CD4-positive, alpha-beta T cell treated with Interleukin-6 for 4 hours (primary cell): Measurements from ENCODE around the gene IGSF9B.

Source experiments
- DNase-seq: peaks from one replicate; pipeline ENCODE4 v3.0.0-alpha.2; 2020; ENCODE audit warnings: mixed read lengths

IGSF9B gene

DNA sequence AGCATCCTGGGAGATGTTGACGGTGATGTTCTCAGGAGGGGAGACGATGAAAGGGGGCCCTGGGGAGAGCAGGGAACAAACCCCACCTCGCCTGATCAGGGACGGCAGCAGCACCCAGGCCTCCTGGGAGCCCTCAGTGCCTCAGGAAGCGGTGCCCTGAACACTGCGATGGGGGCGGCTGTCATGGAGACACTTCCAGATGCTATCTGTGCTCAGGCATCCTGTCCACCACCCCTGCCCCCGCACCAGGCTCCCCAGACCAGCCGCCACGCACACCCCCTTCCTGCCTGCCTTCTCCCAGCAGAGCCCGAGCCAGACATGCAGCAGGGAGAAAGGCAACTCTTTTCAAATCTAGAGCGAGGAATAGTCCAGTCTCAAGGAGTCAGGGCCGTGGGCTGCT lies 20.6 kb downstream of the IGSF9B start:
- no peak for DNase-seq

DNA sequence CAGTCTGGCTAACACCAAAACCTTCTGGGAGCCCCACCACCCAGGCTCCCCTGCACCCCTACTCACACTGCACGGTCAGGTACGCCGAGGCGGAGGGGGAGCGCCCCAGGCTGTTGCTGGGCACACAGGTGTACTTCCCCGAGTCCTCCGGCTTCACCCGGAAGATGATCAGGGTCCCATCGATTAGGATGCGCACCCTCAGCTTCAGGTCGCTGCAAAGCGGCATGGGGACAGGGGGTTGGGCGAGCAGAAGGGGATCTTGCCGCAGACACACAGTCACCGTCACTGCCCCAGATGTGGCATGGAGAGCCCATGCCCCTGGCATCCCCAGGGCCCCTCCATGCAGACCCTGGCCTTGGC lies 21.2 kb downstream of the IGSF9B start:
- DNase-seq, result no peak

DNA sequence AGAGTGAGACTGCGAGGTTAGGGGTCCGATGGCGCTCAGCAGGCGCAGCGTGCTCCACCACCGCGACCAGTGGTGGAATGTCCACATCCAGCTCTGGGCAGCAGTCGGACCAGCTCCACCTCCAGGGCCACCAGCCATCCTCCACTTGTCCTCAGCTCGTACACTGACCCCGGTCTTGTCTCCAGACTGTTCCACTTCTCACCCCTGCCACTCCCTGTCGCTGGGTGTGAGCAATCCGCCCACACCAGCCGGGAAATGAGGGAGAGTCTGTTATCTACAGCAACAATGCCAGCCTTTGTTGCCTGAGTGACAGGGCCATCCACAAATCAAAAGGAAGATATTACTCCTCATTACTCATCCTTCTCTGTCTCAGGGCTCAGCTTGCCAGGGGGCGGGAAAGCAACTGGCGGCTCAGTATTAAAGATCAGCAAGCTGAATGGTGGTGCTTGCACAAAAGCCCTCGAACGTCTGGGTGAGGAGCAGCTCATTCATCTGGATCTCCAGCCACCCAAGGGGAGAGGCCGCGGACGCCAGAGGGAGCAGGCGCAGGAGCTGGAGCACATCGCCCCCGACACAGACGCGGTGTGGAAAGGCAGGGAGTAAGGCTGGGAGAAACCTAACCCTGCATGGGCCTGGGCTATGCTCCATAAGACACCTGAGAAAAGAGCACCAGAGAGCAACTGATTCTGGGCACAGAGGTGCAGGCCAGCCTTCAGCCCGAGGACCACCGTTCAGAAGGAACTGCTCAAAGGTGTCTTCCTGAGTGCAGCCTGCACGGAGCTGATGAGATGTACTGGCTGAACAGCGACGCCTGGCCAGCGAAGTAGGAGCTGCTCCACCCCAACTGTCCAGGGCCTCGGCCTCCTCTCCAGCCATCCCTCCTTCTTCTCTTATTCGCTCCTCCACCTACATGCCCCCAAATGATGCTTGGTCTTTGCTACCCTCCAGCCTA lies 21.9 kb downstream of the IGSF9B start:
- DNase-seq, result no peak

DNA sequence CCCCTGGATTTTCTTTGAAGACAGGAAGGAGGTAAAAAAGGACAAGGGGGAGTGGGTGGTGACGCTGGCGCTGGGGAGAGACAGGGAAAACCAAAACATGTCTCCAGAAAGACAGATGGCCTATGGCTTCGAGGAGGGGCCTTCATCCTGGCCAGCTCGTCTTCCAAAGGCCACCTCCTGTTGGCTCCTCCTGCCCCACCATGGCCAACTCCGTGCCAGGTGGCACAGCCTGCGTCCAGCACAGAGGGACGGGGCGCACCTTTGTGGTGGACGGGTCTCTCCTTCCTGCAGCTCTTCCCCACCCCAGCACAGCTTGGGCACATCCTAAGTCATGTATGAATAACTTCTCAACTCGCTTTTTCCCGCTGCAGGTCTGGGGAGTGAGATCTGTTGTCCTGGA lies 22.7 kb downstream of the IGSF9B start:
- no peak for DNase-seq

DNA sequence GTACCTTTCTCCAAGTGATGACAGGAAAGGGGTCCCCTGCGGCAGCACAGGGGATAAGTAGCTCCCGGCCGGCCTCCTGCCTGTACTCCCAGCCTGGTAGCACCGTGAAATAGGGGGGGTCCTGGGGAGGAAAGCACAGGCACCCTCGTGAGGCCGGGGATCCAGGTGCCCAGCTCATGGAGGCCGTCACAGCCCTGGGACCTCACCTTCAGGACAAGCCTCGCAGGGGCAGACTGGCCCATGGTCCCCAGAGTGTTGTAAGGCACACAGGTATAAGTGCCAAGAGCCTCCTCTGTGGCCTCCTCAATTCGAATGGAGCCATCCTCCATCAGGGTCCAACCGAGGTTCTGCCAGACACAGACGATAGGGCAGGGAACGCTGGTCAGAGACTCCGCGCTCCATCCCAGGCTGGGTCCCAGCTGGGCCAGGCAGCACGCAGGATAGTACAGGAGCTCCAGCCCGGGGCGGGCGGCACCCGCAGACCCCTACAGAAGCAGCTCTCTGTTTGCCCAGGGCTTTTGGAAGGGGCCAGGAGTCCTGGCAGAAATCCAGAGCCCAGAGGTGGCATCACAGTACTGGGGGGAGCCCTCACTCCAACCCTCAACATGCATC lies 25.2 kb downstream of the IGSF9B start:
- no peak for DNase-seq

DNA sequence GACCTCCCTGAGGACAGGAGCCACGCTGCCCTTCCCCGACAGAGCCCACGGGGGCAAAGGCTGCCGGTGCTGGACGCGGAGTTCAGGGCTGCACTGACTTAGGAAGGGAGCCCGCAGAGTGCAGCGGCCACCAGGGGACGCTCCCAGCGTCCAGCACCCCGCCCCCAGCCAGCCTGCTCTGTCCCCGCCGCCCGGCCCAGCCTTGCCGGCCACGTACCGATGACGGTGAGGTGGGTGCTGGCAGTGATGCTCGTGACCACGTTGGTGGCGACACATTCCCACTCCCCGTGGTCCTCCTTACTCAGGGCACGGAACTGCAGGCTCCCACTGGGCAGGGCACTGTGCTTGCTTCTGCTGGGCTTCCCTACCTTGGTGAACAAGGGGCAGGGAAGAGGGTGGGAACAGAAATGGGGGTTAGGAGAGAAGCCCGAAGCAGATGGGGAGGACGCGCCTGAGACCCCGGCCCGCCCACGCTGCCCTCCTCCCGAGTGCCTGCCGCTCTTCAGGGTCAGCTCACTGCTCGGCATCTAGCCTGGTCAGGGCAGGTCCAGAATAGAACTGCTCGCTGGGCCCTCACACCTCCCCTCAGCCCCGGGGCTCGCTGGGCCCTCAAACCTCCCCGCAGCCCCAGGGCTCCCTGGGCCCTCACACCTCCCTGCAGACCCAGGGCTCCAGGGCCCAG lies 25.9 kb downstream of the IGSF9B start:
- DNase-seq, result no peak

DNA sequence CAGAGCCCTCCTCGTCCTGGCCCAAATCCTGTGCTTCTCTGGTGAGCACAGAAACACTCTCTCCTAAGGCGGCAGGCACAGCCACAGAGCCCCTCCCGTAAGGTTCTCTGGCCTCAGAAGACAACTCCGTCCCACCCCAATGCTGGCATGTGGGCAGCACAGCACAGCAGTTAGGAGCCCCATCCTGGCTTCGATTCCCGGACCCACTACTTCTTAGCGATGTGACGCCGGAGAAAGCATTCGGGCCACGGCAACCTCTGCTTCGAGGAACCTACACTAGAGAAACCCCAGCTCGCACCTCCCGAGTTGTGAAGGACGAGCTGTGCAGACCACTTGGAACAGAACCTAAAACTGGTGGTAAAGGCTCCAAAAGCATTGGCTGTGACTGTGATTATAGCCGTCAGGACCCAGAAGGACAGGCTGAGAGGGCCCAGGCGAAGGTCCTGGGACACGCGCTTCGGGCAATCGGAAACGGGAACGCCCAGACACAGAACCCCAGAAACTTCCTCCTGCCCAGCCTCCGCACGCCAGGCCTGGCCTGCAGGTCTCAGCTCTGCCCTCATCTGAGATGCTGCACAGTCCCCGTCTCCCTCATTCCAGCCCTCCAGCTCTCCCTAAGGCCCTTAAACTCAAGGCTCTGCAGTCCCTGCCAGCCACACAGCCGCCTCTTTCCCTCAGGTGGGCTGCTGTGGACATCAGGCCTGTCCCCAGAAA lies 26.6 kb downstream of the IGSF9B start:
- DNase-seq, result no peak

DNA sequence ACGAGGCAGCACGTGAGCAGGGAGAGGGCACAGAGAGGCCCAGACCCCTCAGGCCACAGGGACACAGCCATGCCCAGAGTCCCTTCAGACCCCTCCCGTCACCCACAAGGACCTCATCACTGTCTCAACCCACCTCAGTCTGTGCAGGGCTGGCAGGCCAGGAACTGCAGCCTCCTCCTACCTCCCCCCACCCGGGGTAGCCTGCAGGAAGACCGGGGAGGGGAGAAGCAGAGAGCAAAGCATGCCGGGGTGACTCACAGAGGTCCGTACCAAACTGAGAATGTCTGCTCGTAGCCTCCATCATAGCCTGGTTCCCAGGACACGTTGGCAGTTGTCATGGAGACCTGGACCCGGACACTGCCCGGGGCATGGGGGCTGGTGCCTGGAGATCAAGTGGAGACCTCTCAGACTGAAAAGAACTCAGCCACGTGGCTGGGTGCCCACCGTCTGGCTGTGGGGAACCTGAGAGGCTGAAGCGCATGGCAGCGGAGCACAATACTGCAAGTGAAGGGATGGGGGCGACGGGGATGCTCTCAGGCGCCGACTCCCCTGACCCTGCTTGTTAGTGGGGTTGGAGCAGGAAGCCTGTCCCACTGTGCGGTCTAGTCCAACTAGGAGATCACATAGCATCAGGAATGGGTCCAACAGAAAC lies 27.2 kb downstream of the IGSF9B start:
- DNase-seq, result no peak

DNA sequence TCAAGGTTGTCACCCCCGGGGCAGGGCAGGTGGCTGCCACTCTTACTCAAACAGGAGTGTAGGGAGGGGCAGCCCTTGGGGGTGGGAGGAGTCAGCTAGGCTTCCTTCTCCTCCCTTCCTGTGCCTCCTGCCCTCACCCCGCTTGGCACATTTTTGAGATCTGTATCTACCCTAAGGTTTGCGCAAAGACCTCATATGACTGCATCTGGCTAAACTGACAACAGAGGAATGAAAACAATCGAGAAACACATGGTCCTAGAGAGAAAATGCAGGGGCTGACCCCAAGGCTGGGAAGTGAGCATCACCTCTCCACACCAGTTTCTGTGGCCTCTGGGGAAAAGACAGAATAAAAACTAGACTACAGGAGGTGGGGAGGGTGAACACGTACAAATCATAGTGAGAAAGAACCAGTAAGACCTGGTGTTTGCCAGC lies 28.1 kb downstream of the IGSF9B start:
- DNase-seq, result peak; percentile 79

DNA sequence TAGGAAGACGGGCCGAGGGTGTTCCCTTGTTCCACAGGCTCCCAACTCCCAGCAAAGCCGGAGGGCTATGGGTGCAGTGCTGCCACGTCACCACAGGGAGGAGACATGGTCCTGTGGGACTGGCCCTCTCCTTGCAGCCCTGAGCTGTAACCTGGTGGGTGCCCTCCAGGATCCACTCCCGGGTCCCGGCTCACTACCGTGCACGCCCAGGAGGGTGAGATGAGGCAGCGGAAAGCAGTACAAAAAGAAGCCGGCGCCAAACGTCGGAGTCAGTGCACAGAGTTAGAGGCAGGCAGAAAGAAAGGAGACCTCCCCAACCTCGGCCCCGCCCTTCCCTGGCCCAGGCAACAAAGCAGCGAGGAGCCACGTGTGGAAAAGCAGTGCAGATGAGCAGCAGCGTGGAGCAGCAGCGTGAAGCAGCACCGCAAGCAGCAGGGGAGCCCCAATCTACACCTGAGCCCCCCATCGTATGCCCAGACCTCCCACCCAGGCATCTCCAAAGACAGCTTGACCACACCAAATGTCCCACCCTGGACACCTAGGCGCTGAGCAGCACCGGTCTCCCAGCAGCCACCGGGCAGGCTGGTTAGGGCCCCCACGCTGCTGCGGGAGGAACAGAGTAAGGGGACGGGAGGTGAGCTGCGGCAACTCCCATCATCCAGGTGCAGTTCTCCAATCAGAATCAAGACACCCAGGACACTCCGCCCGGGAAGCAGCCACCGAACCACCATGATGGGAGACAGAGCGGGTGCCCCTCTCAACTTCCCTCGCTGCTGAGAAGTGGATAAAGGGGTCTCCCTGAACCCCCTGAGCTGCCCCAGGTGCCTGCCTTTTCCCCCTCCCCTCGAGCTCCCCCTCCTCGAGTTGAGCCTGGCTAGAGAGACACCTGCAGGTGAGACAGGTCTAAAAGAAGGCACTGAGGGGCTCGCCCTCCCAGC lies 28.8 kb downstream of the IGSF9B start:
- DNase-seq, result peak; percentile 76

DNA sequence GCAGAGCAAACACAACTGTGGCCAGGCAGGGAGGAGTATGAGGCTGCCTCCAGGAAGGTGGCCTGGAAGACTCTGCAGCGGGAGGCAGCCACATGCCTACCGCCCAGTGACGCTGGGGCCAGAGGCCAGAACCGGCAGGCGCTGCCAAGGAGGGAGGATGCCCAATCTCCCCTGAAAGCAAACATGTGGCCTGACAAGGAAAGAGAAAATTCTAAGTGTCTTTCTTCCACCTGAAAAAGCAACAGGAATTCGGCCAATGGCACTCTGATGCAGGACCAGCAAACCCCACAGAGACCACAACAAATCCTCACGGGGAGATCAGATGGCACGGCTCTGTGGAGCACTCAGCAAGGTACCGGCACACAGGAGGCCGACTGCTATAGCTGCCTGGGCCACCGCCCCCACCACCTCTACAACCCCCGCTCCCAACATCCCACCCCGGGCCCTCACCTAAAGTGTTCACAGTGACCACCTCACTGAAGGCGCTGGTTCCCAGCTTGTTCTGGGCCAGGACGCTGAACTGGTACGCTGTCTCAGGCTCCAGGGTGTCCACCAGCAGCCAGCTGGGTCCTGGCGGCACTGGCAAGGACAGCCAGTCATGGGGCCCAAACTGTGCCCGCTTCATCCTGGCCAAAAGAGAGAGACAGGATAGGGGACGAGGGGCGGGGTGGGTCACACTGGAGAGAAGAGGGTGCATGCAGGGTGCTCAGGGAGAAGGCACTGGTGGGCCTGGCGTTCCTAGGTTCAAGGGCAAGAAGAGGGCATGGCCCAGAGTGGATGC lies 30.1 kb downstream of the IGSF9B start:
- DNase-seq, result no peak

DNA sequence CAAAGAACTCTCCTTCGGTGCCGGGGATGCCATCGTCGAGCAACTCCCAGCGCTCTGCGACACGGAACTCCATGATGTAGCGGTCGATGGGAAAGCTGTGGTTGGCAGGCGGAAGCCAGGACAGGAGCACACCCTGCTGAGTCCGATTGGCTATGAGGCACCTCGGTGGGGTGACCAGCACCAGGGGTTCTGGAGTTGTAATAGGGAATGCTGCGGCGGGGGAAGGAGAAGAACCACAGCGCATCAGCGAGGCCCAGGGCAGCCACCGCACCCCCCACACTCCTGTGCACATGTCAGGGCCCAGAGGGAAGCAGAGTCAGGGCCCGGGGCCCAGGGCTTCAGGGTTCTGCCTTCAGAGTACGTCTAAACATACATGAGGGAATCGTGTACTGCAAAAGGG lies 31.0 kb downstream of the IGSF9B start:
- DNase-seq, result no peak

DNA sequence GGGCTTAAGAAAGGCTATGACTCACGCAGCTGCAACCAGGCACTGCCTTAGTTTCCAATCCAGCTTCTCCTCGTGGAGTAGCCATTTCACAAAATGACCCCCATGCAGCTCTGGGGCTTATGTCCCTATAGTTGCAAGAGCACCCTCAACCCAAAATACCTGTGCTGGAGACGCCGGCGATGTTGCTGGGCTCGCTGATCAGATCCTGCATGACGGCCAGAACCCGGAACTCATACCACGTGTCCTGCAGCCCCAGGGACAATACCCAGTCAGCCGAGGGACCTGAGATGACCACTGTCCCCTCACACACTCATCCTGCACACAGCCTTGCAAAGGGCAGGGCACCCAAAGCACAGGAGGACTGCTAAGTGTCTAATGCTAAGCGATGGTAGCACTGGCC lies 32.1 kb downstream of the IGSF9B start:
- no peak for DNase-seq

DNA sequence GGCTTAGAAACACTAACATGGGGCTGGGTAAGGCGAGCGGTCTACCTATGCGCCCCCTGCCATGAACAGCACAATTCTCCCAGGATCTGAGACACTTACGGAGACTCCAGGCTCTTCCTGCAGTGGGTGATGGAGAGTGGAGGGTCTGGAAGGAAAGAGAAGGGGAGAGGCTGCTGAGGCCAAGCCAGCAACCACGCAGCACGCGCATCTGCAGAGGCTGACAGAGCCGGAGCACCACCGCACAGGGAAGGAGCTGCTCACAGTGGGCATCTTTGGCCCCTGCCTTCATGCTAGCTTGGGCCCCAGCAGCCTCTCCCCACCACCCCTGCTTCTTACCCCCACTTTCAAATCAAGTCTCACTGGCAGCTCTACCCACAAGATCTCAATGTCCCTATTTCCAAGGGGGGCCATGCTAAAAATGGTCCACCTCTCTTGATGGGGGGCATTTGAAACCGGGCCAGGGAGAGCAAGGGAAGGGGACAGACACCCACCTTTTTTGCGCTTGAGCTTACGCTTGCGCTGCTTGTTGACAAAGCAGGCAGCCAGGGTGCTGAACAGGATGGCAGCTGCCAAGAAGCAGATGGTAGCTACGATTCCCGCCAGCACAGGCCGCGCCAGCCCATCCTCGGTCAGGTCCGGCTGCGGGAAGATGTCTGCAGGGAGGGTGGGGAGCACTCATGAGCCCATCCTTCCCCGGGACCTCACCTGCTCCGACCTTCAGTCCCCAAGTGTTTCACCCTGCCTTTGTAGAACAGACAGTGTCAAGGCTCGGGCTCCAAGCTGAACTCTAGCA lies 34.5 kb downstream of the IGSF9B start:
- no peak for DNase-seq

DNA sequence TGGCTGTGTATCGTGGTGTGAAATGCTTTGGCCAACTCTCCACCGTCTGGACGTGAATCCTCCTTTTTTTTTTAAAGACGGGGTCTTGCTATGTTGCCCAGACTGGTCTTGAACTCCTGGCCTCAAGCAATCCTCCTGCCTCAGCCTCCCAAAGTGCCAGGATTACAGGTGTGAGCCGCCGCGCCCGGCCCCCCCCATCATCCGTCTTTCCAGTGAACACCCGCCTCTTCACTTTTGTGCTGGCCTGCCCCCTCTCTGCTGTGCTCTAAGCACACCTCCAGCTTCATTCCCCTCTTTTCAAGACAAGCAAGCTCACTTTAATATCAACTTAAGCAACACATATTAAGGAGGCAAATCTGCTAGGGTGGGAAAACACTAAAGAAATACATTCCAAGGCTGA lies 35.3 kb downstream of the IGSF9B start:
- DNase-seq, result no peak

DNA sequence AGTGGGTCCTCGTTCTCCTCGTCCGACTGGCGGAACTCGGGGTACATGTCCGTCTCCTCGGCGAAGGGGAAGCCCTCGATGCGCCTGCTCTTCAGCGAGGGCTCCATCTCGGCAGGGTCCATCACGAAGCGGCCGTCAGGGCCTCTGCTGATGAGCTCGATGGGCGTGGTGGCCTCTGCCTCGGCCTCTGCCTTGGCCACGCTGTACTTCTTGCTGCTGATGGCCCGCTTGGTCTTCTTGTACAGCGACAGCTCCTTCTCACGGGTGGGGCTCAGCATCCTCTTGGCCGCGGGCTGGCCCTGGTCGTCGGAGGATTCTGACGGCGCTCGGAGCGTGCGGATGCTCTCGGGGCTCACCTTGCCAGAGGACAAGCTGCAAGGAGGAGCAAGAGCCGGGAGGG lies 35.7 kb downstream of the IGSF9B start:
- DNase-seq, result no peak

DNA sequence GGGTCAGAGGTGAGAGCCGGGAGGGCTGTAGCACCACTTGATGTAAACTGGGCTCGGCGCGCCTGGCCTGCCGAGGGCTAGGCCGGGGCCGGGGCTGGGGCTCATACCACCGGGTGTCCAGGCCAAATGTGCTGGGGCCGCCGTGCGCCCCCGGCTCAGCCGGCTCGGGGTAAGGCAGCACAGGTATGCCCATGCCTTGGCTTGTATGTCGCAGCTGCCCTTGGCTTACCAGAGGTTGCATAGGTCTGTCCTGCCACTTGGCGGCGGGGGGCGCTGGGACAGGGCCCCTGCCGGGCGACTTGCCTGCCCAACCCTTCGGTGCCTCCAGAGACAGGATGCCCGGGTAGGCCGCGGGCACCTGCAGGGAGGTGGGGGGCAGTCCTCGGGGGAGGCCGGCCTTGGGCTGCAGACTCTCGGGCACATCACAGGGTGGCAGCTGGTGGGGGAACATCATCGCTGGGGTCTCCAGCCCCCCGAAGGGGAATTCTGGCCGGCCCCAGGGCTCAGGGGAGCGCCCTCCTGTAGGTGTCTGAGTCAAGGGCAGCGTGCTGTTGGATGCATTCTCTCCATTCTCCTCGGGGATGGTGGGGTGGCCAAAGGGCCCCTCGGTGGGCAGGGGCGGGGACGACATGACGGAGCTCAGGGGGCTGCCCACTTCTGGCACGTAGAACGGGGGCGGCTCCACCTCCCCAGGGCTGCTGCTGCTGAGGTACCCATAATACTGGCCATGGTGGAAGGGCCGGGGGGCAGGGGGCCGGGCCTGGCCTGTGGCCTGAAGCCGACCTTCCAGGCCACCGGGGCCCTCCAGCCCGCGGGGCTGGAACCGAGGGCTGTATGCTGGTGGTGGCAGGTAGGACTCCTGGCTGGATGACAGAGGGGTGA lies 36.4 kb downstream of the IGSF9B start:
- DNase-seq, result no peak

DNA sequence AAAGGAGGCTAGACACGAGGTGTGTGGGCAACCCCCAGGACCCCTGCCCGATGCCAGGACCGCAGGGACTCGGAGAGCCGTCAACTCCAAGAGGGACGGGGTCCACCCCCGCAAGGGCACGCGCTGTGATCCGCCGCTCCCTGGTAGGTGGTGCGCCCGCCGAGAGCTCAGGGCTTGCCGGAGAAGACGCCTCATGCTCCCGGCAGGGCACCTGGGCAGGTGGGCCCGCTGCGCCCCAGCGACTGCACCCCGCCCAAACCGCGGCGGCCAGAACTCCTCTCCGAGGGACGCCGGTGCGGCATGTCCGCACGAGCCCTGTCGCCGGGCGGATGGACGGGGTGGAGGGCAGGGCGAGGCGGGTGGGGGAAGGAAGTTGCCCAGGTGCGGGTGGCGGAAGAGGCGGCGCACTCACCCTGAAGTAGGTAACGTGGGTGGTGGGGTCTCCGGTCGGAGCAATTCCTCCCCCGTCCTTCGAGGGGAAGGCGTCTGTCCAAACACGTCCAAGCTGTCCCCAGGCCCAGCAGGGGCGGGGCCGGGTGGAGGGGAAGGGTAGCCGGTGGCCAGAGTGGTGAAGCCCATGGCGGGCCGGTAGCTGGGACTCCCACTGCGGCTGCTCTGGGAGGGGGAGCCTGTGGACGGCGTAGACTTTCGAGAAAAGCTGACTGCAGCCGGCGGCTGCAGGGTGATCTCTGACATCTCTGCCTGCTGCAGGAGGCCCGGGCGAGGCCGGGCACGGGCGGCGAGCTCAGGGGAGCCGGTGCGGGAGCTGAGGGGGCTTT lies 37.2 kb downstream of the IGSF9B start:
- DNase-seq, result peak; percentile 17
